GM23338 (cell line): ENCODE results near the gene TEPSIN. TPM values are rescaled to one million over a fixed set of nuclear protein-coding genes. Genes with fewer than 3 reads are reported as not detected.

Experiments
- ATAC-seq: fragments of 200-7000 bp; cut with Tn5 transposase; 3 replicates; pipeline ENCODE4 v1.9.1; 2020
- DNase-seq: peaks from one replicate; pipeline ENCODE4 v3.0.0-alpha.2; 2015; ENCODE audit warnings: low spot score
- H2AFZ ChIP-seq: fragments of 200-600 bp; sonication (generic); 2 replicates; pipeline ENCODE4 v1.8.0; 2016; ENCODE audit warnings: antibody characterized with exemption, mild to moderate bottlenecking, moderate library complexity
- H3F3A ChIP-seq: fragments of 200-600 bp; sonication (generic); replicated peaks from 2 replicates; pipeline ENCODE4 v1.8.0; 2017; ENCODE audit warnings: antibody characterized with exemption, mixed run types, low read depth
- H3K27ac ChIP-seq: fragments of 200-600 bp; sonication (generic); 2 replicates; pipeline ENCODE4 v1.6.1; 2016; ENCODE audit warnings: low read depth
- H3K27me3 ChIP-seq: fragments of 200-600 bp; sonication (generic); 2 replicates; pipeline ENCODE4 v1.8.0; 2016; ENCODE audit warnings: mild to moderate bottlenecking, mixed run types, moderate library complexity; ENCODE audit not compliant: insufficient read depth
- H3K36me3 ChIP-seq: fragments of 200-600 bp; sonication (generic); 2 replicates; pipeline ENCODE4 v1.8.0; 2016; ENCODE audit warnings: mild to moderate bottlenecking; ENCODE audit not compliant: insufficient read depth
- H3K4me1 ChIP-seq: fragments of 200-600 bp; sonication (generic); 2 replicates; pipeline ENCODE4 v1.8.0; 2016; ENCODE audit warnings: mild to moderate bottlenecking, moderate library complexity; ENCODE audit not compliant: insufficient read depth
- H3K4me2 ChIP-seq: fragments of 200-600 bp; sonication (generic); 2 replicates; pipeline ENCODE4 v1.7.1; 2017; ENCODE audit warnings: mixed run types
- H3K4me3 ChIP-seq: fragments of 200-600 bp; sonication (generic); 2 replicates; pipeline ENCODE4 v1.6.1; 2016; ENCODE audit warnings: mixed run types
- H3K79me2 ChIP-seq: fragments of 200-600 bp; sonication (generic); replicated peaks from 2 replicates; pipeline ENCODE4 v1.8.0; 2017; ENCODE audit warnings: mild to moderate bottlenecking; ENCODE audit not compliant: insufficient read depth
- H3K9me2 ChIP-seq: fragments of 200-600 bp; sonication (generic); 2 replicates; pipeline ENCODE4 v1.8.0; 2017; ENCODE audit not compliant: insufficient read depth
- H4K20me1 ChIP-seq: fragments of 200-600 bp; sonication (generic); replicated peaks from 2 replicates; pipeline ENCODE4 v1.8.0; 2017; ENCODE audit warnings: mild to moderate bottlenecking; ENCODE audit not compliant: insufficient read depth
- H3K27ac Mint-ChIP-seq: 2 replicates; pipeline ENCODE4 v1.8.0; 2020; ENCODE audit warnings: inconsistent platforms, mild to moderate bottlenecking, moderate library complexity, mixed read lengths
- H3K27me3 Mint-ChIP-seq: 3 replicates; pipeline ENCODE4 v1.8.0; 2022; ENCODE audit warnings: low read depth, mild to moderate bottlenecking, moderate library complexity, mixed read lengths, inconsistent platforms; ENCODE audit not compliant: insufficient read depth, poor library complexity
- H3K36me3 Mint-ChIP-seq: 3 replicates; pipeline ENCODE4 v1.8.0; 2021; ENCODE audit warnings: low read depth, mild to moderate bottlenecking, inconsistent platforms, moderate library complexity, mixed read lengths
- H3K4me1 Mint-ChIP-seq: 3 replicates; pipeline ENCODE4 v1.8.0; 2020; ENCODE audit warnings: mild to moderate bottlenecking, inconsistent platforms, mixed read lengths
- H3K4me3 Mint-ChIP-seq: 3 replicates; pipeline ENCODE4 v1.8.0; 2021; ENCODE audit warnings: moderate library complexity, mild to moderate bottlenecking, inconsistent platforms, mixed read lengths
- H3K9me3 Mint-ChIP-seq: 3 replicates; pipeline ENCODE4 v1.8.0; 2020; ENCODE audit warnings: moderate library complexity, mild to moderate bottlenecking, inconsistent platforms, mixed read lengths
- CREB1 ChIP-seq: fragments of 250-450 bp; sonication (Bioruptor Pico); IDR thresholded peaks from 2 replicates; pipeline ENCODE4 v1.5.0; 2020; ENCODE audit warnings: low read depth, mild to moderate bottlenecking, moderate library complexity
- CTCF ChIP-seq, 2 experiments: fragments of 200-600 bp in 1 of 2; sonication (generic) in 1 of 2; conservative IDR thresholded peaks; 2 replicates each; pipeline versions ENCODE4 v1.5.1 to v1.6.1; 2016 to 2017; ENCODE audit warnings: antibody characterized with exemption in 2 of 2, low read depth in 2 of 2, mild to moderate bottlenecking in 2 of 2, moderate library complexity in 1 of 2
- ETS1 ChIP-seq: IDR thresholded peaks from 2 replicates; pipeline ENCODE4 v1.6.1; 2016; ENCODE audit warnings: antibody characterized with exemption
- EZH2 ChIP-seq: fragments of 200-600 bp; sonication (generic); IDR thresholded peaks from one replicate; pipeline ENCODE4 v1.8.0; 2017; ENCODE audit warnings: antibody characterized with exemption, mild to moderate bottlenecking, low read depth; ENCODE audit not compliant: unreplicated experiment
- EZH2phosphoT487 ChIP-seq: fragments of 200-600 bp; sonication (generic); IDR thresholded peaks from one replicate; pipeline ENCODE4 v1.8.1; 2018; ENCODE audit warnings: antibody characterized with exemption; ENCODE audit not compliant: unreplicated experiment
- JUNB ChIP-seq: IDR thresholded peaks from one replicate; pipeline ENCODE4 v1.6.1; 2016; ENCODE audit warnings: antibody characterized with exemption; ENCODE audit not compliant: unreplicated experiment
- NANOG ChIP-seq: IDR thresholded peaks from 2 replicates; pipeline ENCODE4 v1.6.1; 2016; ENCODE audit warnings: antibody characterized with exemption, borderline replicate concordance
- POLR2AphosphoS5 ChIP-seq: IDR thresholded peaks from 2 replicates; pipeline ENCODE4 v1.6.1; 2016; ENCODE audit warnings: antibody characterized with exemption, low read depth
- REST ChIP-seq: IDR thresholded peaks from one replicate; pipeline ENCODE4 v1.6.1; 2018; ENCODE audit warnings: antibody characterized with exemption; ENCODE audit not compliant: unreplicated experiment
- STAT1 ChIP-seq: IDR thresholded peaks from one replicate; pipeline ENCODE4 v1.6.1; 2016; ENCODE audit warnings: antibody characterized with exemption; ENCODE audit not compliant: unreplicated experiment
- ZNF114 ChIP-seq: fragments of 250-450 bp; sonication (Bioruptor Pico); IDR thresholded peaks from 2 replicates; pipeline ENCODE4 v1.5.0; 2020; ENCODE audit warnings: mild to moderate bottlenecking, moderate library complexity
- ZNF331 ChIP-seq: fragments of 250-450 bp; sonication (Bioruptor Pico); IDR thresholded peaks from 2 replicates; pipeline ENCODE4 v1.5.0; 2020; ENCODE audit warnings: low read depth, mild to moderate bottlenecking, moderate library complexity
- polyA plus RNA-seq: library from polyadenylated mRNA; unstranded; fragments of >200 nt; fragmentation: Nextera tagmentation; extraction: Ambion mirVana; gene quantifications from 2 replicates; pipeline ENCODE4 v1.2.1, GENCODE V29; 2016
- total RNA-seq: library from RNA; depleted of rRNA; stranded (reverse); fragments of >200 nt; shearing (Covaris generic); gene quantifications from 2 replicates; pipeline ENCODE4 v1.2.3, GENCODE V29; 2014

Gene TEPSIN
- total and polyA plus RNA-seq, 2 experiments from 2014 or later, result 4.4 to 25.3 TPM

GRCh38 chr17:81213978-81214377 is 24.9 kb downstream of the TEPSIN start:
- Mint-ChIP-seq H3K4me3 (no peak overlapping the region), H3K36me3 (no peaks in the 10 kb centered on the region; the same call in 1 of the 3 replicates)
- no peak for ATAC-seq

GRCh38 chr17:81212365-81212764 is 26.5 kb downstream of the TEPSIN start:
- no peaks in the 10 kb centered on the region for H3K4me1 ChIP-seq
- no peak overlapping the region for H3K4me3 ChIP-seq
- H3K9me2 ChIP-seq, result no peaks in the 10 kb centered on the region
- H3K27ac ChIP-seq, result no peak overlapping the region
- DNase-seq (no peak), ATAC-seq (no peak)
- no peaks in the 10 kb centered on the region for H3K4me1 Mint-ChIP-seq
- H3K36me3 ChIP-seq, result no peaks in the 10 kb centered on the region
- H4K20me1 ChIP-seq, result peaks cover 8% of the 10 kb centered on the region; the same call in 1 of the 2 replicates
- H3K4me2 ChIP-seq, result no peak overlapping the region
- no peaks in the 10 kb centered on the region; the same call in 2 of the 3 replicates for H3K9me3 Mint-ChIP-seq
- no peak overlapping the region for H3K27ac Mint-ChIP-seq
- no peaks in the 10 kb centered on the region; the same call in 1 of the 2 replicates for H3F3A ChIP-seq
- H3K36me3 Mint-ChIP-seq, result no peaks in the 10 kb centered on the region; the same call in 1 of the 3 replicates
- no peaks in the 10 kb centered on the region for H3K27me3 ChIP-seq
- no peak overlapping the region for H2AFZ ChIP-seq
- no peak overlapping the region for H3K4me3 Mint-ChIP-seq
- H3K79me2 ChIP-seq, result peaks cover 34% of the 10 kb centered on the region
- H3K27me3 Mint-ChIP-seq, result peaks cover 4% of the 10 kb centered on the region
- TF ChIP-seq POLR2AphosphoS5 (no peak), EZH2phosphoT487 (no peak), JUNB (no peak), CTCF (conservative IDR thresholded peaks at IDR 0.05; ENCODE audit: low read depth in 2 of 2) (no peak), CREB1 (CRISPR knock-in tag) (no peak), ETS1 (no peak), ZNF114 (no peak), REST (no peak), STAT1 (no peak), ZNF331 (no peak), EZH2 (no peak), NANOG (no peak)

More at GRCh38 chr17:81213978-81214377, 24.9 kb downstream of the TEPSIN start:
- peaks cover 8% of the 10 kb centered on the region; the same call in 1 of the 2 replicates for H4K20me1 ChIP-seq
- TF ChIP-seq NANOG (no peak), STAT1 (no peak)
- H2AFZ ChIP-seq, result no peak overlapping the region
- no peaks in the 10 kb centered on the region for H3K4me1 ChIP-seq
- no peaks in the 10 kb centered on the region for H3K9me3 Mint-ChIP-seq
- no peak overlapping the region for H3K4me3 ChIP-seq
- no peaks in the 10 kb centered on the region for H3K9me2 ChIP-seq
- no peaks in the 10 kb centered on the region for H3K27me3 ChIP-seq
- H3K27ac ChIP-seq, result no peak overlapping the region
- H3F3A ChIP-seq, result no peaks in the 10 kb centered on the region; the same call in 1 of the 2 replicates
- no peak for DNase-seq
- no peak overlapping the region for H3K4me2 ChIP-seq
- peaks cover 4% of the 10 kb centered on the region for H3K27me3 Mint-ChIP-seq
- H3K36me3 ChIP-seq, result no peaks in the 10 kb centered on the region
- peaks cover 40% of the 10 kb centered on the region for H3K79me2 ChIP-seq
- no peaks in the 10 kb centered on the region for H3K4me1 Mint-ChIP-seq
- H3K27ac Mint-ChIP-seq, result no peak overlapping the region
